HepG2 (cell line): ENCODE measurements around the gene CAMK2G. TPM values are rescaled to one million over a fixed set of nuclear protein-coding genes. Genes with fewer than 3 reads are reported as not detected.

Experiments
- ATAD3A ChIP-seq: sonication (generic); formaldehyde crosslinking; IDR thresholded peaks from 2 replicates; pipeline ENCODE4 v1.4.0; 2020; ENCODE audit warnings: missing genetic modification reagents
- E2F5 ChIP-seq: sonication (generic); formaldehyde crosslinking; conservative IDR thresholded peaks from 2 replicates; pipeline ENCODE4 v1.4.0; 2020; ENCODE audit warnings: missing genetic modification reagents
- ETV6 ChIP-seq: sonication (generic); formaldehyde crosslinking; conservative IDR thresholded peaks from 2 replicates; pipeline ENCODE4 v1.4.0; 2020; ENCODE audit warnings: missing genetic modification reagents
- KLF11 ChIP-seq: IDR thresholded peaks from 2 replicates; pipeline ENCODE4 v1.6.1; 2016; ENCODE audit warnings: missing compliant biosample characterization
- MEIS1 ChIP-seq: sonication (generic); formaldehyde crosslinking; IDR thresholded peaks from 2 replicates; pipeline ENCODE4 v1.9.0; 2021; ENCODE audit warnings: mild to moderate bottlenecking, missing genetic modification reagents, moderate library complexity, borderline replicate concordance
- MYC ChIP-seq: sonication (generic); formaldehyde crosslinking; IDR thresholded peaks from 2 replicates; pipeline ENCODE4 v1.9.0; 2021; ENCODE audit warnings: missing genetic modification reagents, borderline replicate concordance
- NR0B2 ChIP-seq: sonication (generic); formaldehyde crosslinking; IDR thresholded peaks from 2 replicates; pipeline ENCODE4 v1.4.0; 2020; ENCODE audit warnings: mild to moderate bottlenecking, missing genetic modification reagents
- NR2F1 ChIP-seq, 2 experiments: fragments of 450-650 bp in 1 of 2; formaldehyde crosslinking in 1 of 2; IDR thresholded peaks; 2 replicates each; pipeline versions ENCODE4 v1.5.0 to v1.6.1; 2016 to 2020; ENCODE audit warnings: mild to moderate bottlenecking in 1 of 2, missing compliant biosample characterization in 1 of 2, missing genetic modification reagents in 1 of 2, moderate library complexity in 1 of 2
- RBFOX2 ChIP-seq: fragments of 200-400 bp; formaldehyde crosslinking; IDR thresholded peaks from 2 replicates; pipeline ENCODE4 v1.6.1; 2017; ENCODE audit warnings: low read depth, mild to moderate bottlenecking, low read length
- TERF1 ChIP-seq: sonication (generic); formaldehyde crosslinking; IDR thresholded peaks from 2 replicates; pipeline ENCODE4 v1.8.0; 2022; ENCODE audit warnings: mild to moderate bottlenecking, missing genetic modification reagents, moderate library complexity
- TFDP1 ChIP-seq: IDR thresholded peaks from 2 replicates; pipeline ENCODE4 v1.6.1; 2016; ENCODE audit warnings: missing compliant biosample characterization, missing genetic modification reagents, borderline replicate concordance
- ZBTB2 ChIP-seq: sonication (generic); formaldehyde crosslinking; IDR thresholded peaks from 2 replicates; pipeline ENCODE4 v1.8.0; 2022; ENCODE audit warnings: low read depth, missing genetic modification reagents
- ZFP62 ChIP-seq: sonication (generic); formaldehyde crosslinking; IDR thresholded peaks from 2 replicates; pipeline ENCODE4 v1.4.0; 2020; ENCODE audit warnings: missing genetic modification reagents
- ZNF33B ChIP-seq: sonication (generic); formaldehyde crosslinking; IDR thresholded peaks from 2 replicates; pipeline ENCODE4 v1.5.1; 2020; ENCODE audit warnings: mild to moderate bottlenecking, missing genetic modification reagents
- ZNF549 ChIP-seq: sonication (generic); formaldehyde crosslinking; IDR thresholded peaks from 2 replicates; pipeline ENCODE4 v1.5.0; 2020; ENCODE audit warnings: missing genetic modification reagents
- ZNF556 ChIP-seq: sonication (generic); formaldehyde crosslinking; IDR thresholded peaks from 2 replicates; pipeline ENCODE4 v1.4.0; 2020; ENCODE audit warnings: mild to moderate bottlenecking, missing genetic modification reagents, borderline replicate concordance
- ZNF558 ChIP-seq: sonication (generic); formaldehyde crosslinking; IDR thresholded peaks from 2 replicates; pipeline ENCODE4 v1.9.0; 2022; ENCODE audit warnings: mild to moderate bottlenecking, missing genetic modification reagents, borderline replicate concordance
- ZNF740 ChIP-seq: sonication (generic); formaldehyde crosslinking; IDR thresholded peaks from 2 replicates; pipeline ENCODE4 v1.4.0; 2020; ENCODE audit warnings: missing genetic modification reagents
- ZSCAN5A ChIP-seq: sonication (generic); formaldehyde crosslinking; IDR thresholded peaks from 2 replicates; pipeline ENCODE4 v1.8.0; 2022; ENCODE audit warnings: mild to moderate bottlenecking, missing genetic modification reagents, borderline replicate concordance
- ZZZ3 ChIP-seq: sonication (generic); formaldehyde crosslinking; IDR thresholded peaks from 2 replicates; pipeline ENCODE4 v1.4.0; 2020; ENCODE audit warnings: missing genetic modification reagents, mild to moderate bottlenecking, borderline replicate concordance
- polyA plus RNA-seq, 8 experiments: library from polyadenylated mRNA; depleted of rRNA in 3 of 8; stranded (reverse) in 7 of 8; unstranded in 1 of 8; fragments of >200 nt; fragmentation: Illumina TruSeq in 4 of 8; extraction: Trizol in 4 of 8; gene quantifications; 2 replicates each; pipeline versions ENCODE4 v1.2.1 to v1.2.3, GENCODE V29; 2011 to 2016; ENCODE audit warnings: low read depth in 4 of 8, missing spikeins in 1 of 8, mixed read lengths in 1 of 8; ENCODE audit not compliant: insufficient read depth in 1 of 8
- total RNA-seq, 5 experiments: library from RNA; depleted of rRNA; stranded (reverse); fragments of >200 nt; fragmentation: Illumina TruSeq; extraction: Trizol; gene quantifications; 2 replicates each; pipeline ENCODE4 v1.2.3, GENCODE V29; 2016; ENCODE audit warnings: low read depth in 1 of 5

CAMK2G gene
- total and polyA plus RNA-seq, 2 of the 13 experiments (the other 11 are each of a cell fraction or from before 2014, with no cell fraction given), result 15.9 to 18.8 TPM

GRCh38 chr10:73771722-73772280 lies 102.6 kb downstream of the CAMK2G start (continued):
- TF ChIP-seq TFDP1 (CRISPR knock-in tag) (no peak; the same call in 1 of the 2 replicates), NR0B2 (CRISPR knock-in tag) (no peak), KLF11 (no peak), ETV6 (no peak), NR2F1 (CRISPR knock-in tag; IDR thresholded peaks at IDR 0.05) (0 out of 4 replicates have a peak, but pooled peaks of 1 of the 2 experiments have one; percentile 7), E2F5 (CRISPR knock-in tag) (no peak), MYC (peak; percentile 4; the same call in 1 of the 2 replicates), ZFP62 (CRISPR knock-in tag) (no peak), ZNF740 (CRISPR knock-in tag) (no peak), MEIS1 (CRISPR knock-in tag) (no peak), ZBTB2 (CRISPR knock-in tag) (no peak), ZNF549 (CRISPR knock-in tag) (no peak), ZZZ3 (no peak), ZSCAN5A (no peak), ZNF33B (CRISPR knock-in tag) (no peak), ZNF558 (no peak), ZNF556 (CRISPR knock-in tag) (no peak), TERF1 (no peak), RBFOX2 (no peak), ATAD3A (CRISPR knock-in tag) (no peak)
